Tibial nerve (tissue), 4 donors: ENCODE measurements around the gene SLC22A5. TPM values are rescaled to one million over a fixed set of nuclear protein-coding genes. Genes with fewer than 3 reads are reported as not detected.
"Not testable (repeated sequence)": the region's sequence is repeated elsewhere in the genome, so short reads cannot be mapped to it uniquely, and the experiment has no call there.

ENCODE experiments used
- DNase-seq, 2 donors: peaks; one replicate each; pipeline ENCODE4 v3.0.0-alpha.2; 2019; ENCODE audit warnings: low spot score in 2 of 2
- H3K27ac ChIP-seq, 4 donors: fragments of 200-600 bp; sonication (generic) in 3 of 4; one replicate each; pipeline ENCODE4 v1.5.1; 2017 to 2019; ENCODE audit warnings: mild to moderate bottlenecking in 1 of 4
- H3K27me3 ChIP-seq, 2 donors: fragments of 200-600 bp; sonication (generic) in 1 of 2; one replicate each; pipeline versions ENCODE4 v1.5.1 to v1.6.0; 2017 to 2019
- H3K36me3 ChIP-seq, 3 donors: fragments of 200-600 bp; sonication (generic); one replicate each; pipeline ENCODE4 v1.5.1; 2018 to 2019
- H3K4me1 ChIP-seq, 4 donors: fragments of 200-600 bp; sonication (generic) in 3 of 4; one replicate each; pipeline ENCODE4 v1.5.1; 2017 to 2019
- H3K4me3 ChIP-seq, 4 donors: fragments of 200-600 bp; sonication (generic) in 3 of 4; one replicate each; pipeline ENCODE4 v1.5.1; 2017 to 2019; ENCODE audit warnings: mild to moderate bottlenecking in 1 of 4, moderate library complexity in 1 of 4
- H3K9me3 ChIP-seq, 4 donors: fragments of 200-600 bp; sonication (generic) in 3 of 4; one replicate each; pipeline ENCODE4 v1.5.1; 2017 to 2019
- EP300 ChIP-seq, 2 donors: sonication (generic); formaldehyde crosslinking; IDR thresholded peaks; one replicate each; pipeline ENCODE4 v1.6.1; 2017; ENCODE audit warnings: antibody characterized with exemption in 2 of 2, mild to moderate bottlenecking in 1 of 2
- POLR2A ChIP-seq, 2 donors: fragments of 450-650 bp; IDR thresholded peaks; one replicate each; pipeline ENCODE4 v1.6.1; 2017; ENCODE audit warnings: antibody characterized with exemption in 2 of 2, mild to moderate bottlenecking in 2 of 2, moderate library complexity in 2 of 2
- WGBS, 2 donors: methylation state at CpG; one replicate each; pipeline ENCODE4 v1.1.5; 2018; 5-methylcytosine and 5-hydroxymethylcytosine counted together
- total RNA-seq, 4 donors: library from RNA; depleted of rRNA; stranded (reverse); fragments of >200 nt; gene quantifications; one replicate each; pipeline ENCODE4 v1.1.0, GENCODE V29; 2016
- TF ChIP-seq, protein P1 (sequence below), 5 experiments: fragments of 200-600 bp in 3 of 5; fragments of 450-650 bp in 2 of 5; sonication (generic) in 3 of 5; IDR thresholded peaks; one replicate each; pipeline ENCODE4 v1.5.1; 2016 to 2019; ENCODE audit warnings: antibody characterized with exemption in 5 of 5, mild to moderate bottlenecking in 3 of 5, moderate library complexity in 2 of 5

The SLC22A5 gene
- total RNA-seq, 4 donors from 2014 or later = 11.3 to 19.0 (median 16.3) TPM

DNA sequence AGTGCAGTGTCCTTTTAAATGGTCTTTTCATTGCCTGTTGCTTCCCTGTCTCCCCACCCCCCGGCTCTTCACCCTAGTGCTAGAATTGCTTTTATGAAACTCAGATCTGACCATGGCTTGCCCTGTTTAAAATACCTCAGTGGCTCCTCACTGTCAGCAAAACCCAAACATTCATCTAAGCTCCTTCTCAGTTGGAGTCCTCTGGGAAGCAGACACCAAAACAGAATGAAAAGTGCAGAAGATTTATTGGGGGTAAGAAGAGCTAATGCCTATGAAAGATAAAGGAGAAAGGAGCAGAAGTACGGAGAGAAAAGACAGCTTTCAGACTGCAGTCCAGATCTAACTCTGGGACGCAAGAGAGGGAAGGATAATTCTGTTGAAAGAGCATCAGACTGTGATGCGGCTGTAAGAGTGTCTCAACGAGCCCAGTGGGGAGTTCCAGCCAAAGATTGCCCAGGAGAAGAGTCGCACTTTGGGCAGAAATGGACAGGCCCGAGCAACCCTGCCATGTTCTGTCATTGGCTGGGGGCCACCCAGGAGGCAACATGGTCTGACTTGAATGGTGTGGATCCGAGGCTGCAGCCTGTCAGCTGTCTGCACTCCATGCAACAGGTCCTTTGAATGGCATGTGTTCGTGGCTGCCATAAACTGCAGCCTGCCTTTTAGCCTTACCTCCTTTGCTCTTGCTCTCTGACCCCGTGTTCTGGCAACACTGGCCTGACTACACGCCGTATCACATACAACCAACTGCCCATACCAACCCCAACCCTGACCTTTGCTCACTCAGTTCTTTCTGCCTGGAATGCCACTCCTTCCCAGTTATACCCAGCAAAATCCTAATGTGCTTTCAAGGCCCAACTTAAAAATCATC lies 65.1 kb downstream of the SLC22A5 start:
- Histone ChIP-seq H3K27me3 (no peaks in the 10 kb centered on the region), H3K4me1 (peaks cover 3 to 84% (median 52%) of the 10 kb centered on the region in 4 donors), H3K9me3 (no peaks in the 10 kb centered on the region), H3K27ac (no peak overlapping the region), H3K36me3 (peaks cover 0 to 3% (median 0%) of the 10 kb centered on the region in 3 donors), H3K4me3 (no peak overlapping the region)
- TF ChIP-seq, protein P1, sequence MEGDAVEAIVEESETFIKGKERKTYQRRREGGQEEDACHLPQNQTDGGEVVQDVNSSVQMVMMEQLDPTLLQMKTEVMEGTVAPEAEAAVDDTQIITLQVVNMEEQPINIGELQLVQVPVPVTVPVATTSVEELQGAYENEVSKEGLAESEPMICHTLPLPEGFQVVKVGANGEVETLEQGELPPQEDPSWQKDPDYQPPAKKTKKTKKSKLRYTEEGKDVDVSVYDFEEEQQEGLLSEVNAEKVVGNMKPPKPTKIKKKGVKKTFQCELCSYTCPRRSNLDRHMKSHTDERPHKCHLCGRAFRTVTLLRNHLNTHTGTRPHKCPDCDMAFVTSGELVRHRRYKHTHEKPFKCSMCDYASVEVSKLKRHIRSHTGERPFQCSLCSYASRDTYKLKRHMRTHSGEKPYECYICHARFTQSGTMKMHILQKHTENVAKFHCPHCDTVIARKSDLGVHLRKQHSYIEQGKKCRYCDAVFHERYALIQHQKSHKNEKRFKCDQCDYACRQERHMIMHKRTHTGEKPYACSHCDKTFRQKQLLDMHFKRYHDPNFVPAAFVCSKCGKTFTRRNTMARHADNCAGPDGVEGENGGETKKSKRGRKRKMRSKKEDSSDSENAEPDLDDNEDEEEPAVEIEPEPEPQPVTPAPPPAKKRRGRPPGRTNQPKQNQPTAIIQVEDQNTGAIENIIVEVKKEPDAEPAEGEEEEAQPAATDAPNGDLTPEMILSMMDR (IDR thresholded peaks at IDR 0.05) = no peak
- TF ChIP-seq POLR2A (IDR thresholded peaks at IDR 0.05) (no peak), EP300 (IDR thresholded peaks at IDR 0.05) (no peak)
- DNase-seq = no peak
- 63 to 66% methylated on average over 12 of the region's 12 CpGs for WGBS, 2 donors

DNA sequence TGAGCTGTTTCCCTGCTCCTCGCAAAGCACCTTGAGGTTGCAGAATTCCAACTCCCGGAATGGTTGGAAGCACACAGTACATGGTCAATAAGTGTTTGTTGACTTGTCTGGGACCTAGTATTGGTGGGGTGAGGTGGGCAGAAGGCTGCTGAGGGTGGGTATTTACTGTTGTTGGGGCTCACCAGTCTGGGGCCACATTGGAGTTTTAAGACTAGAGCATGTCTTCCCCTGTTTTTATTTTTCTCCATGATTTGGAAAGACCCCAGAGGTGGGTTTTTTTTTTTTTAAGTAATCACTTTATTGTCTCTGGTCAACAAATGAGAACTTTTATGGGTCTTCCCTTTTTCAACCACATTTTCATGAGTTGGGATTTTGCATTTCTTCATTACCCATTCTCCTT lies 65.9 kb downstream of the SLC22A5 start:
- DNase-seq = no peak
- Histone ChIP-seq H3K36me3 (peaks cover 0 to 3% (median 0%) of the 10 kb centered on the region in 3 donors), H3K9me3 (no peaks in the 10 kb centered on the region), H3K27me3 (no peaks in the 10 kb centered on the region), H3K4me1 (peaks cover 3 to 84% (median 55%) of the 10 kb centered on the region in 4 donors), H3K4me3 (no peak overlapping the region), H3K27ac (no peak overlapping the region)
- TF ChIP-seq, protein P1 (IDR thresholded peaks at IDR 0.05) = no peak
- no peak for TF ChIP-seq EP300 (IDR thresholded peaks at IDR 0.05)
- 94 to 97% methylated on average over 2 of the region's 2 CpGs for WGBS, 2 donors

DNA sequence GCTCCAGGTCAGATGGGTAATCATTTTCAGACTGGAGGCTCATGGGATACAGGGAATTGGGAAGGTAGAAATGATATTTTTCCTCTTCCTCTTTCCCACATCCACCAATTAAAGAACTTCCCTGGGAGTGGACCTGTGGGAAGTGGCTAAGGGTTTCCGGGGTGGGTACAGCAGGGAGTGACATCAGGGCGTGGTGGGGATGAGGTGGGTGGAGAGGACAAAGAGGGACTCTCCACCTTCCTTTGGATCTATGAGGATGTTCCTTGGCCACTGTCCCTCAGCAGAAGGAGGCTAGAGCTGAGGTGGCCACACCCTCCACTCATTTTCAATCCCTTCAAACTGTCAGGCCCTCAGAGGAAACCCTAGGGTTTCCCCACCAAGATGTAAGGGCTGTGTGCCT lies 66.4 kb downstream of the SLC22A5 start:
- Histone ChIP-seq H3K4me1 (peaks cover 3 to 85% (median 53%) of the 10 kb centered on the region in 4 donors), H3K27ac (peak overlapping the region in 2 of 4 donors; percentile 8 to 61), H3K9me3 (no peaks in the 10 kb centered on the region), H3K36me3 (peaks cover 0 to 3% (median 0%) of the 10 kb centered on the region in 3 donors), H3K27me3 (no peaks in the 10 kb centered on the region), H3K4me3 (no peak overlapping the region)
- no peak for TF ChIP-seq POLR2A (IDR thresholded peaks at IDR 0.05)
- DNase-seq = no peak
- WGBS, 2 donors = 72 to 86% methylated on average over 2 of the region's 2 CpGs

DNA sequence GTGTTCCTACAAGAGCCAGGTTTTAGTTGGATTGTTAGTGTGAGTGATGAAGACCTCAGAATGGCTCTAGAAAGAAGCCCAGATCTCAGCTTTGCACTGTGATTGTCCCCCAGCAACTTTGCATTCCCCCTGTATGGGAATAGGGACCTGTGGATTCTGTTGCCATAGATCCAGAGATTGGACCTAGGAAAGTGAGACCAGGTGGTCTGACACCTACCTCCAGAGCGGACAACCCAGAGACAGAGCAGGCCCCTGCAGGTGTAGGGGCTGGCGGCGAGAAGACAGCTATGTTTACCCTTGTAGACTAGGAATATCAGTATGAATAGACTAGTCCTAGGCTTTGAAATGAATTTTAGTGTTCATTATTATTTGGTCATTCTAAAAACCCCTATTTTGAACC lies 67.4 kb downstream of the SLC22A5 start:
- H3K4me1 ChIP-seq = peaks cover 3 to 86% (median 50%) of the 10 kb centered on the region in 4 donors
- no peak for DNase-seq

DNA sequence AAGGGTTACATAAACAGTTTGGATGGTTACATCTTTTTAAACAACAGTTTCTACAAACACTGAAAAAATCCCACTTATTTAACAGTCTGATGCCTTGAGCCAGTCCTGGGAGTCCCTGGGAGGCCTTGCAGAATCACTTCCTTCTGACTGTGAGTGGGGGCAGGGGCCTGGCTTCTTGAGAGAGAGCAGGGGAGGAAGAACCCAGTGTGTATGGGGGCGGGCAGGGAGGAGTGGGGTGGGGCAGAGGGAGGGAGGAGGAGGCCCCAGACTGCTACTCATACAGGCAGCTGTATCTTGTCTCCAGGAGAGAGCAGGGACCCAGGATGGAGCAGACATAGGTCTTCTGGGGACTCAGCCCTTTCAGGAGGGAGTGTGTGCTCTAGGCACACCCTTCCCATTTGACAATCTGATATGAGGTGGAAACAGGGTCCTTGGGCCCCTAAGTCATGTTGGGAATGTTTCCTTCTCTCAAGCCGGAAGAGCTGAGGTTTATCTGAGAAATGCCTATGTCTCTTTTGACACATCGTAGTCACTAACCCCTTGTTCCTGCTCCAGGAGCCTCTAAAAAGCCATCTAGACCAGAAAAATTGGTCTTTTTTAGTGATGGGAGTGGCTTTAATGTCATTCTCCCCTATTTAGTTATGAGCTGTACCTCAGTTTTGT lies 68.2 kb downstream of the SLC22A5 start:
- TF ChIP-seq, protein P1 (IDR thresholded peaks at IDR 0.05) = no peak
- TF ChIP-seq EP300 (IDR thresholded peaks at IDR 0.05) = peak in 1 of 2 donors; percentile 24
- peak overlapping the region; percentile 34 to 88 (median 70) for H3K27ac ChIP-seq
- no peaks in the 10 kb centered on the region for H3K27me3 ChIP-seq
- no peaks in the 10 kb centered on the region for H3K9me3 ChIP-seq
- WGBS, 2 donors = 38 to 46% methylated on average over 3 of the region's 3 CpGs
- peak; percentile 43 to 67 for DNase-seq
- H3K4me3 ChIP-seq = no peak overlapping the region
- peaks cover 3 to 86% (median 49%) of the 10 kb centered on the region in 4 donors for H3K4me1 ChIP-seq
- H3K36me3 ChIP-seq = no peaks in the 10 kb centered on the region

More for the DNA sequence above, 67.4 kb downstream of the SLC22A5 start:
- Histone ChIP-seq H3K9me3 (no peaks in the 10 kb centered on the region), H3K27ac (peak overlapping the region; percentile 34 to 88 (median 70)), H3K4me3 (no peak overlapping the region), H3K27me3 (no peaks in the 10 kb centered on the region), H3K36me3 (peaks cover 0 to 3% (median 0%) of the 10 kb centered on the region in 3 donors)
- 96 to 97% methylated on average over 3 of the region's 3 CpGs for WGBS, 2 donors
- TF ChIP-seq, protein P1 (IDR thresholded peaks at IDR 0.05) = no peak
- TF ChIP-seq POLR2A (IDR thresholded peaks at IDR 0.05) = no peak

DNA sequence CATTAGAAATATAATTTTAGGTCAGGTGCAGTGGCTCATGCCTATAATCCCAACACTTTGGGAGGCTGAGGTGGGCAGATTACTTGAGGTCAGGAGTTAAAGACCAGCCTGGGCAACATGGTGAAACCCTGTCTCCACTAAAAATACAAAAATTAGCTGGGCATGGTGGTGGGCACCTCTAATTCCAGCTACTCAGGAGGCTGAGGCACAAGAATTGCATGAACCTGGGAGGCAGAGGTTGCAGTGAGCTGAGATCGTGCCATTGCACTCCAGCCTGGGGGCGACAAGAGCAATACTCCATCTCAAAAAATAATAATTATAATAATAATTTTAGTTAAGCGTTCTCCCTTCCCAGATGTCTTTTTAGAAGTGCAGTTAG lies 68.7 kb downstream of the SLC22A5 start:
- not testable (repeated sequence) for H3K27me3 ChIP-seq, H3K4me3 ChIP-seq, H3K9me3 ChIP-seq, DNase-seq, H3K36me3 ChIP-seq
- Histone ChIP-seq H3K4me1 (peaks cover 3 to 87% (median 49%) of the 10 kb centered on the region in 4 donors), H3K27ac (peak overlapping the region in 3 of 4 donors; percentile 61 to 88 (median 80))
- WGBS, 2 donors = 90 to 97% methylated on average over 3 of the region's 3 CpGs
